NK-92 (cell line): ENCODE data around the gene TLE3.

Experiments
- DNase-seq: peaks from one replicate; lab custom pipeline; 2025; ENCODE audit not compliant: unreplicated experiment; lab: John Stamatoyannopoulos, UW

Gene TLE3

GRCh38 chr15:70049701-70050301 lies 47.9 kb downstream of the TLE3 start:
- DNase-seq = no peak

GRCh38 chr15:70048578-70049514 lies 48.9 kb downstream of the TLE3 start:
- DNase-seq = no peak

GRCh38 chr15:70048198-70048565 lies 49.5 kb downstream of the TLE3 start:
- DNase-seq = no peak

- DNase-seq = no peak
Observed at GRCh38 chr15:70047386-70048197, 50.1 kb downstream of the TLE3 start.

GRCh38 chr15:70046679-70047369 lies 50.9 kb downstream of the TLE3 start:
- DNase-seq = no peak

- DNase-seq = no peak
Observed at GRCh38 chr15:70045045-70045444, 52.7 kb downstream of the TLE3 start.

- no peak for DNase-seq
Observed at GRCh38 chr15:70044168-70044567, 53.5 kb downstream of the TLE3 start.

- no peak for DNase-seq
Observed at GRCh38 chr15:70043590-70043989, 54.1 kb downstream of the TLE3 start.

GRCh38 chr15:70042553-70043214 lies 55.0 kb downstream of the TLE3 start:
- DNase-seq = no peak

- no peak for DNase-seq
Observed at GRCh38 chr15:70039917-70040316, 57.8 kb downstream of the TLE3 start.

- DNase-seq = no peak
Observed at GRCh38 chr15:70038730-70039392, 58.9 kb downstream of the TLE3 start.

- no peak for DNase-seq
Observed at GRCh38 chr15:70037292-70037640, 60.5 kb downstream of the TLE3 start.

- DNase-seq = no peak
Observed at GRCh38 chr15:70036585-70037291, 61.0 kb downstream of the TLE3 start.

GRCh38 chr15:70035719-70036077 lies 62.0 kb downstream of the TLE3 start:
- DNase-seq = no peak

- DNase-seq = no peak
Observed at GRCh38 chr15:70035051-70035718, 62.5 kb downstream of the TLE3 start.

- no peak for DNase-seq
Observed at GRCh38 chr15:70034596-70034995, 63.1 kb downstream of the TLE3 start.

GRCh38 chr15:70034141-70034540 lies 63.6 kb downstream of the TLE3 start:
- DNase-seq = no peak

- no peak for DNase-seq
Observed at GRCh38 chr15:70033529-70034140, 64.1 kb downstream of the TLE3 start.

GRCh38 chr15:70033109-70033508 lies 64.6 kb downstream of the TLE3 start:
- no peak for DNase-seq
